ENCODE results near the gene ADGRB2.

DNA sequence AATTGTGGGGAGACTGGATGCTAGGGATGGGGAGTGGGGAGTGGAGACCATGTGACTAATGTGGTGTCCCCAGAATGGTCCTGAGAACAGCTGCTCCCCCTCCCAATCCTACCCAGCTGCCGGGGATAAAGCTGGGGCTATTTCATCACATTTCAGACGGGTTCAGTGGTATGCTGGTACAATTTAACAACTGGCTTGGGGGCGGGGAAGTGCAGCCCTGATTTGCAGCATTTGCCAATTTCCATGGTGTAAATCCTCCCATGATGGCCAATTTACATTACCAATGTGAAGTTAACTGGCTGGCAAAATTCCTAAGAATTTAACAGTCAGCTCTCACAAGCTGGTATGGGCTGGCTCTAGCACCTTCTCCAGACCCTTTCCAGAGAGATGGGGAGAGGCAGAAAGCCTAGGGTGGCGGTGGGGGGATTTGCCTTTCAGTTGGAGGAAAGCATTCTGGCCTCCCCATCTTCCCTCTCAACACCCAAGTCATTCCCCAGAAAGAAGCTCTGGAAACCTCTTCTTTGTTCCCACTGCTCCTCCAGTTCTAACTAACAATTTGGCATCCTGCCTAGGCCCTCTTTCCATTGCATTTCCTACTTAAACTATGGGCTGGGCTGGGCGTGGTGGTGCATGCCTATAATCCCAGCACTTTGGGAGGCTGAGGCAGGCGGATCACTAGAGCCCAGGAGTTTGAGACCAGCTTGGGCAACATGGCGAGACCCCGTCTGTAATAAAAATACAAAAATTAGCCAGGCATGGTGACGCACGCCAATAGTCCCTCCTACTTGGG is 11.3 kb upstream of the ADGRB2 start:
- no peak for TF ChIP-seq EZH2 (IDR thresholded peaks at IDR 0.05; ENCODE audit: low read depth)
- TF ChIP-seq, protein P1, sequence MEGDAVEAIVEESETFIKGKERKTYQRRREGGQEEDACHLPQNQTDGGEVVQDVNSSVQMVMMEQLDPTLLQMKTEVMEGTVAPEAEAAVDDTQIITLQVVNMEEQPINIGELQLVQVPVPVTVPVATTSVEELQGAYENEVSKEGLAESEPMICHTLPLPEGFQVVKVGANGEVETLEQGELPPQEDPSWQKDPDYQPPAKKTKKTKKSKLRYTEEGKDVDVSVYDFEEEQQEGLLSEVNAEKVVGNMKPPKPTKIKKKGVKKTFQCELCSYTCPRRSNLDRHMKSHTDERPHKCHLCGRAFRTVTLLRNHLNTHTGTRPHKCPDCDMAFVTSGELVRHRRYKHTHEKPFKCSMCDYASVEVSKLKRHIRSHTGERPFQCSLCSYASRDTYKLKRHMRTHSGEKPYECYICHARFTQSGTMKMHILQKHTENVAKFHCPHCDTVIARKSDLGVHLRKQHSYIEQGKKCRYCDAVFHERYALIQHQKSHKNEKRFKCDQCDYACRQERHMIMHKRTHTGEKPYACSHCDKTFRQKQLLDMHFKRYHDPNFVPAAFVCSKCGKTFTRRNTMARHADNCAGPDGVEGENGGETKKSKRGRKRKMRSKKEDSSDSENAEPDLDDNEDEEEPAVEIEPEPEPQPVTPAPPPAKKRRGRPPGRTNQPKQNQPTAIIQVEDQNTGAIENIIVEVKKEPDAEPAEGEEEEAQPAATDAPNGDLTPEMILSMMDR (conservative IDR thresholded peaks at IDR 0.05): no peak
